ENCODE measurements around the gene NME7.

GRCh38 chr1:169295425-169295824 is 72.2 kb downstream of the NME7 start:
- TF ChIP-seq EZH2 (IDR thresholded peaks at IDR 0.05; ENCODE audit: insufficient read depth, poor library complexity, severe bottlenecking) = no peak
- TF ChIP-seq EZH2phosphoT487 (IDR thresholded peaks at IDR 0.05; ENCODE audit: insufficient read depth, low read depth) = no peak
